T-helper 2 cell (primary cell): ENCODE measurements around the gene IGFL3.

Source experiments
- DNase-seq, 5 experiments: peaks; one replicate each; pipeline versions ENCODE4 v3.0.0 to v3.0.0-alpha.2; 2012 to 2022

The IGFL3 gene

DNA sequence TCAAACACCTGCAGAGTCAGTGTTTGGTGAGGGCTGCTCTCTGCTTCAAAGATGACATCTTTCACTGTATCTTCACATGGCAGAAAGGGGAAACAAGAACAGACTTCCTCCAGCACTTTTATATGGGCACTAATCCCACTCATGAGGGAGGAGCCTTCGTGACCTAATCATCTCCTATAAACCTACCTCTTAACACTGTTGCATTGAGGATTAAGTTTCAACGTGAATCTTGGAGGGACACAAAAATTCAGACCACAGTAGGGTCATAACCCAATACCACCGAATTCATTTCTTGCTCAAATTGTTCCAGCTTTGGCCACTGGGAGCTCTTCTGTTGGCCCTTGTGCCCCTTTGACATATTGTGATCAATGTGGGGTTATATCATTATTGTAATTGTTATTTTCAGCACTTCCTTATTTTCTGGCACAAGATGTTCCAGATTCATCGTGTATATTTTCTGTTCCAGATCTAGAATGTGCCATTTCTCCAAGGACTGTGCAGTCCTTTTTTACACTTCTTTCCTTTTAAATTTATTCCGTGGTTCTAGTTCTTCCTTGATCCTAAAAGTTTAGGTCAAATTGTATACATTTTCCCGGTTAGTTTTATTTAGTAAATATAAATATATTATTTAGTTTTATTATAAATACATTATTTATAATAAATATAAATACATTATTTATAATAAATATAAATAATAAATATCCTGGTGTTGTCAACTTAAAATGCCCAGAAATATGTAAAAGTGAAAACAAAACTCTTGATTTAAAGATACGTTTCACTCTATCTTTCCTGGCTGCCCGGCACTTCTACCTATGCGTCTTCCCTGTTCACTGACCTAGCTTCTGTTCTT lies 48.2 kb downstream of the IGFL3 start:
- no peak for DNase-seq

DNA sequence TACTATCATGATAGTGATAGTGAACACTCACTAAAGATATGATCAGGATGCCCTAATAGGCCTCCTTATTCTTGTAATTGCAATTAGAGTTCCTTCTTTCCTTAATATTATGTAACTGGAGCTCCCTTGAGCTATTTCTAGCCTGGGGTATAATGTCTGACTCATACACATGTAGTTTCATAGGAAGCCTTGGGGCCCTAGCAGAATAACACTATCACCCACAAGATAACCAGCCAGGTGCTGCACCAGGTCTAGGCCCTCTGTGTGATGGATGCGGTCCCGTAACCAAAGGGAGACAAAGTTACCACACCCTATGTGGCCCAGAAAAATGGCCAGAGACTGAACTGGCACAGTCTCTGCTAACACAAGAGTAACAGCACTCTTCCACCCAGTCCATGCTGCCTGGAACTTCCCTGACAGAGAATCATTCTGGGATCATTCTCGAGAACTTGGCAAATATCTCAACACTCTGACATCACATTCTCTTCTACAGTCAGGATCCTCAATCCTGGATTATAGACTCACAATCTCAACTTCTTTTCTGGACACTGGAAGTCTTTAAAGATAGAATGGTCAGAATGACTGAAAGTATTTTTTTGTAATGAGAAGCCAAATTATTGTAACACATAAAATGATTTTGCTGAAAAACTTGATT lies 51.1 kb downstream of the IGFL3 start:
- no peak for DNase-seq
